Esophagus squamous epithelium (tissue), 4 donors: ENCODE data around the gene CDKAL1.

Experiments
- POLR2A ChIP-seq, 4 donors: fragments of 450-650 bp; IDR thresholded peaks; one replicate each; pipeline ENCODE4 v1.6.1; 2017; ENCODE audit warnings: antibody characterized with exemption in 4 of 4, mild to moderate bottlenecking in 4 of 4, moderate library complexity in 3 of 4
- TF ChIP-seq, protein P1 (sequence below), 6 experiments: fragments of 450-650 bp in 4 of 6; fragments of 200-600 bp in 2 of 6; sonication (generic) in 2 of 6; IDR thresholded peaks; one replicate each; pipeline ENCODE4 v1.5.1; 2016 to 2019; ENCODE audit warnings: antibody characterized with exemption in 6 of 6, mild to moderate bottlenecking in 4 of 6, moderate library complexity in 4 of 6

DNA sequence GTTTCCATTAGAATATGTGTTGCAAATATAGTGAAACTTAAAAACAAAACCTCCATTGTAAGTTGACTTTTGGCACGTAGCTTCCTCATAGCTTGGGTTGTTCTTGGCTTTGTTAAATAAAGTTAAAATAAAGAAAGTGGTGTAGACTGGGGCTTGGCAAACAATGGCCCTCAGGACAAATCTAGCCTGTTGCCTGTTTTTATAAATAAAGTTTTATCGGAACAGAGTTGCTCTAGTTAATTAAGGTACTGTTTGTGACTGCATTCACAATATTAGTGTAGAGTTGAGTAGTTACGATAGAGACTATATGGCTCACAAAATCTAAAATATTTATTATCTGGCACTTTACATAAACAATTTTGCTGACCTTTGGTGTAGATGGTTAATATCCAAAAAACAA is 168.8 kb downstream of the CDKAL1 start:
- TF ChIP-seq POLR2A (IDR thresholded peaks at IDR 0.05) = no peak
- TF ChIP-seq, protein P1, sequence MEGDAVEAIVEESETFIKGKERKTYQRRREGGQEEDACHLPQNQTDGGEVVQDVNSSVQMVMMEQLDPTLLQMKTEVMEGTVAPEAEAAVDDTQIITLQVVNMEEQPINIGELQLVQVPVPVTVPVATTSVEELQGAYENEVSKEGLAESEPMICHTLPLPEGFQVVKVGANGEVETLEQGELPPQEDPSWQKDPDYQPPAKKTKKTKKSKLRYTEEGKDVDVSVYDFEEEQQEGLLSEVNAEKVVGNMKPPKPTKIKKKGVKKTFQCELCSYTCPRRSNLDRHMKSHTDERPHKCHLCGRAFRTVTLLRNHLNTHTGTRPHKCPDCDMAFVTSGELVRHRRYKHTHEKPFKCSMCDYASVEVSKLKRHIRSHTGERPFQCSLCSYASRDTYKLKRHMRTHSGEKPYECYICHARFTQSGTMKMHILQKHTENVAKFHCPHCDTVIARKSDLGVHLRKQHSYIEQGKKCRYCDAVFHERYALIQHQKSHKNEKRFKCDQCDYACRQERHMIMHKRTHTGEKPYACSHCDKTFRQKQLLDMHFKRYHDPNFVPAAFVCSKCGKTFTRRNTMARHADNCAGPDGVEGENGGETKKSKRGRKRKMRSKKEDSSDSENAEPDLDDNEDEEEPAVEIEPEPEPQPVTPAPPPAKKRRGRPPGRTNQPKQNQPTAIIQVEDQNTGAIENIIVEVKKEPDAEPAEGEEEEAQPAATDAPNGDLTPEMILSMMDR (IDR thresholded peaks at IDR 0.05) = no peak
